ENCODE data around the gene CACNA1C. TPM values are rescaled to one million over a fixed set of nuclear protein-coding genes. Genes with fewer than 3 reads are reported as not detected.

Gene CACNA1C
- total RNA-seq, 1 experiment from 2014 or later: 1.1 TPM

GRCh38 chr12:2346416-2346815 is 293.6 kb downstream of the CACNA1C start:
- H3K4me2 ChIP-seq (ENCODE audit: insufficient read depth, insufficient read length, low read length): no peak overlapping the region
- H2AK5ac ChIP-seq (ENCODE audit: insufficient read length, low read length): no peak overlapping the region
- H3K23me2 ChIP-seq (ENCODE audit: insufficient read length, low read depth, low read length, poor library complexity, severe bottlenecking): no peaks in the 10 kb centered on the region
- Mint-ChIP-seq H3K27ac (no peak overlapping the region), H3K9me3 (no peaks in the 10 kb centered on the region), H3K36me3 (ENCODE audit: insufficient read depth in 1 of 3, low read depth in 3 of 3) (no peaks in the 10 kb centered on the region), H3K27me3 (ENCODE audit: low read depth) (no peaks in the 10 kb centered on the region; the same call in 1 of the 2 replicates), H3K4me1 (peaks cover 31 to 34% of the 10 kb centered on the region in 2 experiments), H3K4me3 (no peak overlapping the region; a peak in 1 of 5 replicates)
- H3K9ac ChIP-seq (ENCODE audit: extremely low read depth, insufficient read length, low read length): no peak overlapping the region
- no peak overlapping the region for H3K14ac ChIP-seq (ENCODE audit: insufficient read depth, low read length)
- peaks cover 15% of the 10 kb centered on the region; the same call in 1 of the 2 replicates for H3K4me1 ChIP-seq (ENCODE audit: insufficient read depth, low read length)
- no peak overlapping the region for H2AFZ ChIP-seq (ENCODE audit: low read length)
- H2BK20ac ChIP-seq (ENCODE audit: low read depth, low read length, poor library complexity, severe bottlenecking): no peak overlapping the region
- H3K27me3 ChIP-seq (ENCODE audit: insufficient read depth, low read length): no peaks in the 10 kb centered on the region
- no peak overlapping the region for H3K18ac ChIP-seq (ENCODE audit: insufficient read length, low read depth, low read length)
- no peaks in the 10 kb centered on the region for H3K9me3 ChIP-seq (ENCODE audit: control insufficient read depth, low read depth, low read length)
- DNase-seq: no peak
- H3K79me1 ChIP-seq (ENCODE audit: insufficient read depth, low read depth, low read length, poor library complexity, severe bottlenecking): no peaks in the 10 kb centered on the region
- no peaks in the 10 kb centered on the region for H4K20me1 ChIP-seq (ENCODE audit: control insufficient read depth, insufficient read depth, insufficient read length)
- H2BK15ac ChIP-seq (ENCODE audit: low read depth, low read length): no peak overlapping the region
- H4K91ac ChIP-seq (ENCODE audit: insufficient read length, low read depth, low read length): no peak overlapping the region
- WGBS (ENCODE audit: extremely low coverage, insufficient read length, low lambda C conversion rate): no CpG with 5 or more reads among the region's 5 CpGs
- H3T11ph ChIP-seq (ENCODE audit: low read length): no peak overlapping the region
- H3K56ac ChIP-seq (ENCODE audit: insufficient read length, low read depth, low read length): no peak overlapping the region
- no peaks in the 10 kb centered on the region for H3K79me2 ChIP-seq (ENCODE audit: insufficient read depth, low read length)
- no peak overlapping the region for H3K27ac ChIP-seq (ENCODE audit: insufficient read length, low read depth, low read length)
- no peak overlapping the region for H3K23ac ChIP-seq (ENCODE audit: insufficient read length, low read depth, low read length)
- no peak for TF ChIP-seq CTCF (conservative IDR thresholded peaks at IDR 0.05)
- H4K8ac ChIP-seq (replicated peaks; ENCODE audit: insufficient read length, low read depth, low read length): no peak overlapping the region
- no peak overlapping the region for H2BK120ac ChIP-seq (ENCODE audit: low read depth, low read length, poor library complexity, severe bottlenecking)
- H2BK12ac ChIP-seq (ENCODE audit: insufficient read length, low read depth, low read length): no peak overlapping the region
- H2BK5ac ChIP-seq (ENCODE audit: insufficient read length, low read length): no peak overlapping the region
- no peak overlapping the region for H4K5ac ChIP-seq (ENCODE audit: insufficient read length, low read depth, low read length)
- no peak overlapping the region for H3K4ac ChIP-seq (ENCODE audit: low read depth, low read length)

All from H9 (cell line).